GM21447 (cell line): Measurements from ENCODE around the gene LRRN2.

ENCODE experiments used
- ATAC-seq: cut with Tn5 transposase; IDR thresholded peaks from one replicate; pipeline ENCODE4 v1.9.1; 2021; ENCODE audit not compliant: unreplicated experiment

The LRRN2 gene

GRCh38 chr1:204602871-204603542 lies 82.5 kb downstream of the LRRN2 start:
- ATAC-seq: no peak

GRCh38 chr1:204602111-204602579 lies 83.4 kb downstream of the LRRN2 start:
- ATAC-seq: no peak

DNA sequence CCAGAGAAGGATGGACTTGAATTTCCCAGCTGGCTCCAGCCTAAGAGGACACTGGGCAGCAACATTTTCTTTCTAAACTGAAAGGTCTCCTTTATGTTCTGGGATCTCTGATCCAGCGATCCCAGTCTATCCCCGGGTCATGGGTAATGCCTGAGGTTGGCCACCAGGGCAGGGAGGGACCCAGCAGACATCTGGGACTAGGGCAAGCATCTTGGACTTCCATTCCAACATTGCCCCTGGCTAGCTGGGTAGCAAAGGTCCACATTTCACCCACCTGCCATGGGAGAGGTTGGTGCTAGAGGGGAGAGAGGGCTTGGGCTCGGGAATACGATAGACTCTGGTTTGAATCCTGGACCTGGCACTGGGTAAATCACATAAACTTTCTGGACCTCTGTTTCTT lies 84.6 kb downstream of the LRRN2 start:
- no peak for ATAC-seq

GRCh38 chr1:204600203-204600602 lies 85.3 kb downstream of the LRRN2 start:
- no peak for ATAC-seq

GRCh38 chr1:204599596-204599995 lies 85.9 kb downstream of the LRRN2 start:
- ATAC-seq: no peak

GRCh38 chr1:204599098-204599497 lies 86.4 kb downstream of the LRRN2 start:
- ATAC-seq: no peak

- ATAC-seq: no peak
Observed at GRCh38 chr1:204598319-204598969, 87.1 kb downstream of the LRRN2 start.

GRCh38 chr1:204592246-204592948 lies 93.1 kb downstream of the LRRN2 start:
- ATAC-seq: no peak

GRCh38 chr1:204591473-204592090 lies 94.0 kb downstream of the LRRN2 start:
- no peak for ATAC-seq

GRCh38 chr1:204589409-204590038 lies 96.0 kb downstream of the LRRN2 start:
- no peak for ATAC-seq

DNA sequence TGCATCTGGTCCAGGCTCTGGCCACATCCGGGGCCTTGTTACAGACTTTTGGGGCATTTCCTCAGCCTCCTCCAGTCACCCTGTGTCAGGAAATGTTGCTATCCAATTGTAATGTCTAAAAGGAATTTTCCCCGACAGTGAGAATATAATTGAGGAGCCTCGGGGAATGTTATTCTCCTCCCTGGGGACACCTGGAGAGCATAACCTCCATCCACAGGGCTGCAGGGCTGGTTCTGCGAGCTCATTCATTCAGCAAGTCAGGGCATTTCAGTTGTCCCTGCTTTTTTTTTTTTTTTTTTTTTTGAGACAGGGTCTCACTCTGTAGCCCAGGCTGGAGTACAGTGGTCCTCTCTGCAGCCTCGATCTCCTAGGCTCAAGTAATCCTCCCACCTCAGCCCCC lies 96.7 kb downstream of the LRRN2 start:
- no peak for ATAC-seq

- ATAC-seq: no peak
Observed at GRCh38 chr1:204587621-204588020, 97.9 kb downstream of the LRRN2 start.

GRCh38 chr1:204584699-204585372 lies 100.7 kb downstream of the LRRN2 start:
- no peak for ATAC-seq

DNA sequence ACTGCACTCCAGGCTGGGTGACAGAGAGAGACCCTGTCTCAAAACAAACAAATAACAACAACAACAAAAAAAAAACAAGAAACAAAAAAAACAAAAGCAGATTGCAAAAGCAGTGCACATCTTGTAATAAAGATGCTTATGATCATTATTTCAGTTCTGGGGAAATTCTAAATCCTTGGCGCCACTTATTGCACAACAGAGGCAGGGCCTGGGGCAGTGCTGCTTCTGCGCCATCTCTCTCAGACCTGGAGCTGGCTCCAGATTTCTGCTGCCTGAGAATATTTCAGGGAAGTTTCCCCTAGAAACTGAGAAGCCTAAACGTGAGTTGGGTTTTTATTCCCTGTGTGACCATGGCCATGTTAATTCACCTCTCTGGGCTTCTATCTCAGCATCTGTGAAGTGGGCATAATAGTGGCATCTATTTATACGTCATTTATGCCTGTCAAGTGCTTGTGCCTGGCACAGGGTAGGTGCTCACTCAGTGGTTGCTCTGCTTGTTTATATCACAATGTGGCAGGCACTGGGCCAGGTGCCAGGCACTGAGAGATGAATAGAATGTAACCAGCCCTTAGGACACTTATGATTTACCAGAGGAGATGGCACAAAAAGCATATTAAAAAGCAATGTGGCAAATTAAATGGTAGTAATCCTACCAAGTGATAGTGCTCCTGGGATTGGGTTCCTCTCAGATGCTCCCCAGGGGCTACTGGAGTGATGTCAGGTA lies 101.5 kb downstream of the LRRN2 start:
- ATAC-seq: no peak

DNA sequence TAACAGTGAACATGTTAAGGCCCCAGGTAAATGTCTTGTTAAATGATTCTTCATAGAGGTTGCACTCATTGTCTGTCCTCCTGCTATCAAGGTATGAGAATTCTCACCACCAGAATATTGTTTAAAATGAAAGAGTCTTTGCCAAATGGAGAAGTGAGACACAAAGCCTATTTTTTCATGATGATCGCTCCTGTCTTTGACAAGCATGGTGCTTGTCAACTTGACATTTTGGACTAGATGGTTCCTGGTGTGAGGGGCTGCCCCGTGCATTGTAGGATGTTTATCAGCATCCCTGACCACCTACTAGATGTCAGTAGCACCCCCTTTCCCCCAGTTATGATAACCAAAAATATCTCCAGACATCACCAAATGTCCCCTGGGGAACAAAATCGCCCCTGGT lies 103.8 kb downstream of the LRRN2 start:
- no peak for ATAC-seq

DNA sequence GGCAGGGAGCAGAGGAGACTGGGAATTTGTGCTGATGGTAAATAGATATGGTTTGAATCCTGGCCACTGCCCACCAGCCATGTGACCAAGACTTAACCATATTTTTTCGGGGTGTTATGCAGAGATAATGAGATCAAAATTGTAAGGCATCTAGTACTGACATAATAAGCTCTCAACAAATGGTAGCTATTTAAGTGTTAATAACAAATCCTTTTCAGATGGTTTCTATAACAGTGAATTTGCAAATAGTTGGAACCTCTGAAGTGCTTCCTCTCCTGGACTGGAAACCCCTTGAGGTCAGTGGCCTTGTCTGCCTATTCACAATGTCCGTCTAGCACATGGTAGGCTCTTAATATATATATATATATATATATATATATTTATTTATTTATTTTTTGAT lies 104.7 kb downstream of the LRRN2 start:
- ATAC-seq: no peak

DNA sequence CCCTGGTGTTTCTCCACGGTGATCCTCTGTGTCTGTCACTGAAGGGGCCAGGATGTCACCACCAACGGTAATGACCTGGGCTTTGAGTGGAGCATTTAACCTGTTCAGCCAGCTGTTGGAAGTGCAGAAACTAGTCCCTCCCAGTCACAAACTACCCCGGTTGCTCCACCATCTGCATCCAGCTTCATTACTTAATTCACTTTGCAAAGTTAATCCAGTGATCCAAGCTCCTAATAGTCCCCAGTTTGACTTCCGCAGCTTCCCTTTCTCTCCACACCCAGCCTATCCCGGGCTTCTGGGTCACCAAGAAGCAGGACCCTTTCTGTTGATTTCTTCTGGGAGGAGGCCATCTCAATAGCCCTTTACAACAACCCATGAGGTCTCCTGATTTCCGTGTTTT lies 105.9 kb downstream of the LRRN2 start:
- ATAC-seq: no peak

DNA sequence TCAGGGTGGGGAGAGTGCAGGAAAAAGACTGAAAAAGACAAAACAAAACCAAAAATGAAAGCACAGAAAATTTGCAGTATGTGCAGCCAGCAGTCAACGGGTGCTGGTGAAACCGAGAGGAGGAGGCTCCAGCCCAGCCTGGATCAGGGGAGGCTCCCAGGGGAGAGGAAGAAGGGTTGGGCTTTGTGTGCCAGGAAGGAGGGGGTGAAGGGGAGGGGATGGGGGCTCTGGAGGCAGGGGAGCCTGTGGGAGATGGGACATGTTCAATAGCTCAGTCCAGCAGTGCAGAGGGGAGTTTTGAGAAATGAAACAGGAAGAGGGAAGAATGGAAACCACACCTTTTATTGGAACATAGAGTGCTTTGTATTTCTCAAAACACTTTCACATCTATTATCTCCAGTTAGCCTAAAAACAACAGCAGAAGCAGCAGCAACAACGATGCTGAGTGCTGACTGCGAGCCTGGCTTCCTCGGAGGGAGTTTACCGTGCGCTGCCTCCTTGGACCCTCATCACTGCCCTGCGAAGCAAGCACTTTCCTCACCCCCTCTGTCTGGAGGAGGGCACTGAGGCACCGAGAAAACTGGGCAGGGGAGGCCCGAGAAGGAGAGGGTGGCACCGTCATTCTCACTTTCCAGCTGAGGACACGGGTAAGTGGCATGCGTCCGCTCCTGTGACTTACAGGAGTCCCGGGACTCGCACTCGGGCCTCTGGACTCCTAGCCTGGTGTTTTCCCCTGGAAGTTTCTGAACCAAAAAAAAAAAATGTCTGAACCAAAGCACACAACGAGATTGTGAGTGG lies 106.5 kb downstream of the LRRN2 start:
- peak; percentile 81 for ATAC-seq

- no peak for ATAC-seq
Observed at GRCh38 chr1:204577794-204578478, 107.6 kb downstream of the LRRN2 start.
